ENCODE data around the gene ARHGEF2.

DNA sequence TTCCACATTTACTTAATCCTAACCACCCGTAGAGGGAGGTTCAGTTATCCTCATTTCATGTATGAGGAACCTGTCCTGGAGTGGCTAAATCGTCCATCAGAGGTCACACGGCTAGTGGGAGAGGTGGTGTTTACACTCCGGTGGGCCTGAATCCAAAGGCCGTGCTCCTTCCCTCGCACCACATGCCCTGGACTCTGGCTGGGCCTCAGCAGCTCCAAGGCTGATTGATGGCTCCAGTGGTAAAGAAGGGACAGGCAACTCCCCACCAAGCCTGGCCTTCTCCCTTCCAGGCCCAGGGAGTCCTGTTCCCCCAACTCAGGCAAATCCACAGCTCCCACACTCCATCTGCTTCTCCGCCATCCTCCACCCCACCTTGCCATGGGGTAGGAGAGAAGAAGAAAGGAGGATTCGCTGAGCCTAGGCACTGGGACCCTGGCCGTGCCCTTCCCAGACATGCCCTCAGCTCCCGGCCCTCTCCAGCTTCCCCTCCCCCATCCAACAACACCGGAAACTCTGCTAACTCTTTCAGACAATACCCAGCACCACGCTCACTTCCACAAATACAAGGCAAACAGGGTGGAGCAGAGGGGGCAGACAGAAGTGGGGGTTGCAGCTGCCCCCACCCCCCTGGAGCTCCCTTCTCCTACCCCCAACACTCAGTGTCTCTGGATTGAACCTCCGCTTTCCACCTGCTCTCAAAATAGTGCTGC lies 10.9 kb downstream of the ARHGEF2 start:
- TF ChIP-seq POLR2AphosphoS5 (IDR thresholded peaks at IDR 0.05; ENCODE audit: low read depth, low read length): no peak
- TF ChIP-seq, protein P1, sequence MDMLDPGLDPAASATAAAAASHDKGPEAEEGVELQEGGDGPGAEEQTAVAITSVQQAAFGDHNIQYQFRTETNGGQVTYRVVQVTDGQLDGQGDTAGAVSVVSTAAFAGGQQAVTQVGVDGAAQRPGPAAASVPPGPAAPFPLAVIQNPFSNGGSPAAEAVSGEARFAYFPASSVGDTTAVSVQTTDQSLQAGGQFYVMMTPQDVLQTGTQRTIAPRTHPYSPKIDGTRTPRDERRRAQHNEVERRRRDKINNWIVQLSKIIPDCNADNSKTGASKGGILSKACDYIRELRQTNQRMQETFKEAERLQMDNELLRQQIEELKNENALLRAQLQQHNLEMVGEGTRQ (IDR thresholded peaks at IDR 0.05; ENCODE audit: borderline replicate concordance, low read depth, low read length): no peak
- TF ChIP-seq YY1 (IDR thresholded peaks at IDR 0.05; ENCODE audit: low read depth): no peak
- TF ChIP-seq CHD2 (IDR thresholded peaks at IDR 0.05; ENCODE audit: low read length, partially characterized antibody): no peak
- no peak for TF ChIP-seq FOXM1 (IDR thresholded peaks at IDR 0.05; ENCODE audit: low read depth)
- no peak for TF ChIP-seq CTCF (IDR thresholded peaks at IDR 0.05)
- TF ChIP-seq PBX3 (IDR thresholded peaks at IDR 0.05): no peak
- no peak for TF ChIP-seq TEAD4 (IDR thresholded peaks at IDR 0.05; ENCODE audit: borderline replicate concordance, insufficient read depth)
- TF ChIP-seq, protein P2, sequence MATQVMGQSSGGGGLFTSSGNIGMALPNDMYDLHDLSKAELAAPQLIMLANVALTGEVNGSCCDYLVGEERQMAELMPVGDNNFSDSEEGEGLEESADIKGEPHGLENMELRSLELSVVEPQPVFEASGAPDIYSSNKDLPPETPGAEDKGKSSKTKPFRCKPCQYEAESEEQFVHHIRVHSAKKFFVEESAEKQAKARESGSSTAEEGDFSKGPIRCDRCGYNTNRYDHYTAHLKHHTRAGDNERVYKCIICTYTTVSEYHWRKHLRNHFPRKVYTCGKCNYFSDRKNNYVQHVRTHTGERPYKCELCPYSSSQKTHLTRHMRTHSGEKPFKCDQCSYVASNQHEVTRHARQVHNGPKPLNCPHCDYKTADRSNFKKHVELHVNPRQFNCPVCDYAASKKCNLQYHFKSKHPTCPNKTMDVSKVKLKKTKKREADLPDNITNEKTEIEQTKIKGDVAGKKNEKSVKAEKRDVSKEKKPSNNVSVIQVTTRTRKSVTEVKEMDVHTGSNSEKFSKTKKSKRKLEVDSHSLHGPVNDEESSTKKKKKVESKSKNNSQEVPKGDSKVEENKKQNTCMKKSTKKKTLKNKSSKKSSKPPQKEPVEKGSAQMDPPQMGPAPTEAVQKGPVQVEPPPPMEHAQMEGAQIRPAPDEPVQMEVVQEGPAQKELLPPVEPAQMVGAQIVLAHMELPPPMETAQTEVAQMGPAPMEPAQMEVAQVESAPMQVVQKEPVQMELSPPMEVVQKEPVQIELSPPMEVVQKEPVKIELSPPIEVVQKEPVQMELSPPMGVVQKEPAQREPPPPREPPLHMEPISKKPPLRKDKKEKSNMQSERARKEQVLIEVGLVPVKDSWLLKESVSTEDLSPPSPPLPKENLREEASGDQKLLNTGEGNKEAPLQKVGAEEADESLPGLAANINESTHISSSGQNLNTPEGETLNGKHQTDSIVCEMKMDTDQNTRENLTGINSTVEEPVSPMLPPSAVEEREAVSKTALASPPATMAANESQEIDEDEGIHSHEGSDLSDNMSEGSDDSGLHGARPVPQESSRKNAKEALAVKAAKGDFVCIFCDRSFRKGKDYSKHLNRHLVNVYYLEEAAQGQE (IDR thresholded peaks at IDR 0.05; ENCODE audit: low read depth, low read length): no peak

Measured in SK-N-SH (cell line).